GM18505 (cell line): ENCODE results near the gene CAMK2N1.
"Not testable (repeated sequence)": the region's sequence is repeated elsewhere in the genome, so short reads cannot be mapped to it uniquely, and the experiment has no call there.

Experiments
- ATAC-seq: cut with Tn5 transposase; IDR thresholded peaks from one replicate; pipeline ENCODE4 v1.9.1; 2021; ENCODE audit not compliant: unreplicated experiment
- POLR2A ChIP-seq: IDR thresholded peaks from 4 replicates; pipeline ENCODE4 v1.6.1; 2011; ENCODE audit warnings: borderline replicate concordance; ENCODE audit not compliant: insufficient read depth, insufficient read length; ENCODE audit errors: extremely low read depth

CAMK2N1 gene

GRCh38 chr1:20485527-20486456, at the start of gene CAMK2N1:
Gene CAMK2N1 (minus strand): TSS chr1:20486210. CDS start chr1:20485379, 831 bp downstream.
- TF ChIP-seq POLR2A: no peak
- ATAC-seq: no peak

- no peak for ATAC-seq
- TF ChIP-seq POLR2A: no peak
These were observed 48.8 kb upstream of the CAMK2N1 start for GRCh38 chr1:20534659-20535417.

GRCh38 chr1:20533635-20534034, 47.6 kb upstream of the CAMK2N1 start:
- TF ChIP-seq POLR2A: no peak
- no peak for ATAC-seq

- ATAC-seq: no peak
These were observed 44.9 kb upstream of the CAMK2N1 start for GRCh38 chr1:20530901-20531300.

GRCh38 chr1:20530306-20530705, 44.3 kb upstream of the CAMK2N1 start:
- no peak for TF ChIP-seq POLR2A
- ATAC-seq: no peak

More at GRCh38 chr1:20530901-20531300, 44.9 kb upstream of the CAMK2N1 start:
- TF ChIP-seq POLR2A: no peak

- no peak for TF ChIP-seq POLR2A
- ATAC-seq: no peak
These were observed 42.2 kb upstream of the CAMK2N1 start for GRCh38 chr1:20528221-20528620.

- ATAC-seq: no peak
- no peak for TF ChIP-seq POLR2A
These were observed 40.3 kb upstream of the CAMK2N1 start for GRCh38 chr1:20526267-20526666.

- no peak for TF ChIP-seq POLR2A
- ATAC-seq: no peak
These were observed 36.2 kb upstream of the CAMK2N1 start for GRCh38 chr1:20521960-20522861.

GRCh38 chr1:20519609-20520262, 33.7 kb upstream of the CAMK2N1 start:
- ATAC-seq: not testable (repeated sequence)

- no peak for TF ChIP-seq POLR2A
- no peak for ATAC-seq
These were observed 25.8 kb upstream of the CAMK2N1 start for GRCh38 chr1:20511518-20512428.

- no peak for ATAC-seq
- no peak for TF ChIP-seq POLR2A
These were observed 22.4 kb upstream of the CAMK2N1 start for GRCh38 chr1:20508411-20508771.

GRCh38 chr1:20507564-20508410, 21.8 kb upstream of the CAMK2N1 start, which contains the start of gene MUL1:
Gene MUL1 (minus strand): TSS chr1:20508151. CDS start chr1:20508024, 127 bp downstream.
- ATAC-seq: peak; percentile 90
- TF ChIP-seq POLR2A: peak; percentile 65
